Glutamatergic neuron (in vitro differentiated cells): ENCODE measurements around the gene PRR12. TPM values are rescaled to one million over a fixed set of nuclear protein-coding genes. Genes with fewer than 3 reads are reported as not detected.

Source experiments
- DNase-seq: peaks from one replicate; pipeline ENCODE4 v3.0.0; 2022
- H3K27ac Mint-ChIP-seq: one replicate; pipeline ENCODE4 v1.8.0; 2020; ENCODE audit warnings: mild to moderate bottlenecking, mixed read lengths, inconsistent platforms; ENCODE audit not compliant: unreplicated experiment
- H3K27me3 Mint-ChIP-seq: one replicate; pipeline ENCODE4 v1.8.0; 2020; ENCODE audit warnings: mild to moderate bottlenecking, moderate library complexity, mixed read lengths, inconsistent platforms; ENCODE audit not compliant: unreplicated experiment
- H3K36me3 Mint-ChIP-seq: one replicate; pipeline ENCODE4 v1.8.0; 2020; ENCODE audit warnings: mild to moderate bottlenecking, mixed read lengths, inconsistent platforms; ENCODE audit not compliant: unreplicated experiment
- H3K4me1 Mint-ChIP-seq: one replicate; pipeline ENCODE4 v1.8.0; 2020; ENCODE audit warnings: mild to moderate bottlenecking, low read depth, mixed read lengths, inconsistent platforms; ENCODE audit not compliant: unreplicated experiment
- H3K4me3 Mint-ChIP-seq: one replicate; pipeline ENCODE4 v1.8.0; 2020; ENCODE audit warnings: mild to moderate bottlenecking, mixed read lengths, inconsistent platforms; ENCODE audit not compliant: unreplicated experiment
- H3K9me3 Mint-ChIP-seq: one replicate; pipeline ENCODE4 v1.8.0; 2020; ENCODE audit warnings: mild to moderate bottlenecking, moderate library complexity, mixed read lengths, inconsistent platforms; ENCODE audit not compliant: unreplicated experiment
- total RNA-seq: library from RNA; stranded (reverse); fragmentation: NEBNext Ultra II Directional; extraction: Animal tissue kit (Norgen Biotek cat#: 25700); gene quantifications from one replicate; pipeline ENCODE4 v1.2.1, GENCODE V29; 2021; ENCODE audit not compliant: unreplicated experiment
- TF ChIP-seq, protein P1 (sequence below): fragments of 200-600 bp; sonication (generic); IDR thresholded peaks from one replicate; pipeline ENCODE4 v1.5.0; 2021; ENCODE audit not compliant: partially characterized antibody, unreplicated experiment

PRR12 gene
- total RNA-seq, 1 donor from 2014 or later = 39.2 TPM

DNA sequence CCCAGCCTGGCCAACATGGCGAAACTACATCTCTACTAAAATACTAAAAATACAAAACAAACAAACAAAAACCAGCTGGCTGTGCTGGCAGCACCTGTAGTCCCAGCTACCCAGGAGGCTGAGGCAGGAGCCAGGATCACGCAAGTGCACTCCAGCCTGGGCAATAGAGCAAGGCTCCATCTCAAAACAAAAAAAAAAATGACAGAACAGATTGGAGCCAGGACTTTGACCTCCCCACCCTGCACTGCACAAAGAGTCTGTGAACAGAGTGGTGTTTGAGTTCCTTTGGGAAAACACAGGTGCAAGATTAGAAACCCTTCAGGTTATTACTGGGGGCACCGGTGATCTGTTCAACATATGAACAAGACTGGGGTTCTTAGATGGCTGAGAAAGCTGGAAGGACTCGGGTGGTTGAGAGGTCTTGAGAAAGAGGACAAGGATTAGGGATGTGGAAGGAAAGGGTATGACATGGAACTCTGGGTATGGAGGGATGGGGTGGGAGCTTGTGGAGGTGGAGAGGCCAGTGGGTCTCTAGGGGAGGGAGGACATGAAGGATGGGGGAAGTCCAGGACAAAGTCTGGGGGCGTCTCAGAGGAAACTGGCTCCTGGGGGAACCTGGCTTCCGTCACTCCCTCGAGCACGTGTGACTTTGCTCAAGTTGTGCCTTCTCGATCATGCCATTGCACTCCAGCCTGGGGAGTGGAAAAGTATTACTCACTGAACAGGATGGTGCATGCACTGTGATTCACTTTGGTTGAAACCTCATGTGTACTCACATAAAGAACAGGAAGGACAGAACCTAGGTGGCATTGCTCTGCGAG is 37.3 kb upstream of the PRR12 start:
- H3K36me3 Mint-ChIP-seq = peaks cover 9% of the 10 kb centered on the region
- peak overlapping the region; percentile 64 for H3K27ac Mint-ChIP-seq
- peaks cover 10% of the 10 kb centered on the region for H3K27me3 Mint-ChIP-seq
- peaks cover 8% of the 10 kb centered on the region for H3K9me3 Mint-ChIP-seq
- H3K4me1 Mint-ChIP-seq = peaks cover 8% of the 10 kb centered on the region
- no peak overlapping the region for H3K4me3 Mint-ChIP-seq
- DNase-seq = no peak
- TF ChIP-seq, protein P1, sequence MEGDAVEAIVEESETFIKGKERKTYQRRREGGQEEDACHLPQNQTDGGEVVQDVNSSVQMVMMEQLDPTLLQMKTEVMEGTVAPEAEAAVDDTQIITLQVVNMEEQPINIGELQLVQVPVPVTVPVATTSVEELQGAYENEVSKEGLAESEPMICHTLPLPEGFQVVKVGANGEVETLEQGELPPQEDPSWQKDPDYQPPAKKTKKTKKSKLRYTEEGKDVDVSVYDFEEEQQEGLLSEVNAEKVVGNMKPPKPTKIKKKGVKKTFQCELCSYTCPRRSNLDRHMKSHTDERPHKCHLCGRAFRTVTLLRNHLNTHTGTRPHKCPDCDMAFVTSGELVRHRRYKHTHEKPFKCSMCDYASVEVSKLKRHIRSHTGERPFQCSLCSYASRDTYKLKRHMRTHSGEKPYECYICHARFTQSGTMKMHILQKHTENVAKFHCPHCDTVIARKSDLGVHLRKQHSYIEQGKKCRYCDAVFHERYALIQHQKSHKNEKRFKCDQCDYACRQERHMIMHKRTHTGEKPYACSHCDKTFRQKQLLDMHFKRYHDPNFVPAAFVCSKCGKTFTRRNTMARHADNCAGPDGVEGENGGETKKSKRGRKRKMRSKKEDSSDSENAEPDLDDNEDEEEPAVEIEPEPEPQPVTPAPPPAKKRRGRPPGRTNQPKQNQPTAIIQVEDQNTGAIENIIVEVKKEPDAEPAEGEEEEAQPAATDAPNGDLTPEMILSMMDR = no peak

DNA sequence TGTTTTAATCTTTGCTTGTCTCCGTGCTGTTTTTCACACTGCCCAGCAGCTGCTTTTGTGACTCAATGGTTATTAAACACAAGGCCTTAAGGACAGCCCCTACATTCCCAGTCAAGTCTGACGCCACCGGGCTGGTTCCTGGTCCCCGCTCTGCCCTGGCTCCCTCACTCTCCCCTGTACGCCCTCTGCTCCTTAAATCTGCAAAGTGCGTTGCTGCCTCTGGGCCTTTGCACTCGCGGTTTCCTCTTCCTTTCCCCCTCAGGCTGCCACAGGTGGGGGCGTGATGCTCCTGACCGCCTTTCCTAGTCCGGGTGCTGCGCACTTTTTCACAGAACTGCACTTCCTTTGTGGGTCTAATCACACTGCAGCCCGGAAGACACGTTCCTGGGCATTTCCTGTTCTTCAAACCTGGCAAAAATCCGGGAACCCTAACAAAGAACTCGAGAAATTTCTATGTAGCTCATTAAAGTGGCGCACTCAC is 36.2 kb upstream of the PRR12 start:
- no peak overlapping the region for H3K4me3 Mint-ChIP-seq

DNA sequence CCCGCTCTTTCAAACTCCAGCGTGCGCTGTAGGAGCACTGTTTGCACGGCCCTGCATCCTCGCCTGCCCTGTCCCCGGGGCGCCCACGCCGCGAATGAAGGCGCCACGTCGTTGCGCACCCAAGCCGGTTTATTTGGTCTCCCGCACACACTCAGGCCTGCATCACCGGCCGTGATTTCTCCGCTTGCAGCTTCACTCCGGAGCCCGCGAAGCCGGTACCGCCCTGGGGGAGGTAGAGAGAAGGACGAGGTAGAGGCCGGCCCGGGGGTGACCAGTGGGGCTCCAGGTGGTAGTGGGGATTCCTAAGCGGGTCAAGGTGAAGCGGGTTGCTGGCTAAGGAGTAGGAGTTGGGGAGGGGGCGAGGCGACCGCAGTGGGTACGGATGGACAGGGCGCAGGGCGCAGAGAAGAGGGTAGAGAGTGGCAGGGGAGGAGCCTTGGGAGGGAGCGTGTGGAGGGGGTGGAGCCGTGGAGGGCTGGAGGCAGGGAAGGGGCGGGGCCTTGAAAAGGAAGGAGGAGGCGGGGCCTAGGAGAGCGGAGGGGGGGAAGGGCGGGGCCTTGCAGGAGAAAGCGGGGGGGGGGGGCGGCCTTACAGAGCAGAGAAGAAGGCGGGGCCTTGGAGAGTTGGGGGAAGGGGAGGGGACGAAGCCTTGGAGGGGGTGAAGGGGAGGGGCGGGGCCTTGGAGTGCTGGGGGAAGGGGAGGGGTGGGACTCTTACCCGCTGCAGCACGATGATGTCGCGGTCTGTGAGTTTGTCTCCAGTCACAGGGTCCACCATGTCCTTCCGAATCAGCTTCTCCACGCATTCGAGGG is 35.2 kb upstream of the PRR12 start:
- H3K9me3 Mint-ChIP-seq = peaks cover 9% of the 10 kb centered on the region
- H3K4me3 Mint-ChIP-seq = no peak overlapping the region
- peaks cover 9% of the 10 kb centered on the region for H3K36me3 Mint-ChIP-seq
- DNase-seq = peak; percentile 76
- TF ChIP-seq, protein P1 = no peak
- peaks cover 15% of the 10 kb centered on the region for H3K27me3 Mint-ChIP-seq
- H3K4me1 Mint-ChIP-seq = peaks cover 22% of the 10 kb centered on the region
- no peak overlapping the region for H3K27ac Mint-ChIP-seq

More for the DNA sequence above, 36.2 kb upstream of the PRR12 start:
- Mint-ChIP-seq H3K9me3 (peaks cover 9% of the 10 kb centered on the region), H3K27ac (peak overlapping the region; percentile 39), H3K27me3 (peaks cover 13% of the 10 kb centered on the region), H3K36me3 (peaks cover 9% of the 10 kb centered on the region), H3K4me1 (peaks cover 11% of the 10 kb centered on the region)
- TF ChIP-seq, protein P1 = no peak
- no peak for DNase-seq

DNA sequence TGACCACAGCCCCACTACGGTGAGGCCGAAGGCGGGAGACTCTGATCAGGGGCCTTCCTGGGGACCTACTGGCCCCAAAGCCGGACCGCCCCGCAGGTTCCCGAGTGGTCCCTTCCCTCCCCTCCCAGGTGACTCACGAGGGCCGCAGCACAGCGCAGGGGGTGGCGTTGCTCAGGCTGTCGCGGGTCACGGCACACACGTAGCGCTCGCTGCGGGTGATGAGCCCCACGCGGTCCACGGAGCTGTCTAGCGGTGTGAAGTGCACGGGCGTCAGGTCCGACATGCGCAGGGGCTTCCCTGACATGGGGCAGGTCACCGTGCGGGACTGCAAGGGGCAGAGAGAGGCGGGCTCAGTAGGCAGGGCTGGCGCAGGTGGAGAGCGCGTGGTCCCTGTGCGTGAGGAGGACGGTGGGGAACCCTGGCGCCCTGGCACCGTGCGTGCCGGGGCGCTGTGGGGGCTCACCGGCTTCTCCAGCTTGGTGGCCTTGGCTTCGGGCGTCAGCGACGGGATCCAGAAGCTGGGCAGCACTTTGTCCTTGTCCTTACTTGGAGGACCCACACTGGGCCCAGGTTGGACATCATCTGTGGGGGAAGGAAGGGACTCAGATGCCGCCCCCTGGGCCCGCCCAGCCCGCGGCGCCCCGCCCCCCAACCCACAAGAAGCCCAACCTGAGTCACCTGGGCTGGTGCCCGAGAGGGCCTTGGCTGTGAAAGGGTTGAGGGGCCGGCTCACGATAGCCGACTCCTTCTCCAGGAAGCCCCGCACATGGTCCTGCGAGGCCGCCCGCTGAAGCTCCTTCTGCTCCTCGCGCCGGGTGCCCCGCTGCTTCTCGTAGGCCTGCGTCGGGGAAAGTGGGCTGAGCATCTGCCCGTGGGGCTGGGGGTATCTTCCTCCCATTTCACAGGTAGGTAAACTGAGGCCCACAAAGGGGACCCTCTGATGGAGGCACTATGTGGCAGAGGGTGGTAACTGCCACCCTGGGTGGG is 34.3 kb upstream of the PRR12 start:
- Mint-ChIP-seq H3K4me1 (peaks cover 22% of the 10 kb centered on the region), H3K4me3 (no peak overlapping the region), H3K27me3 (peaks cover 16% of the 10 kb centered on the region), H3K36me3 (peaks cover 9% of the 10 kb centered on the region), H3K27ac (no peak overlapping the region), H3K9me3 (peaks cover 10% of the 10 kb centered on the region)
- TF ChIP-seq, protein P1 = no peak
- no peak for DNase-seq
